Kidney (tissue), 14 donors: Measurements from ENCODE around the gene NAP1L1. TPM values are rescaled to one million over a fixed set of nuclear protein-coding genes. Genes with fewer than 3 reads are reported as not detected.

ENCODE experiments used
- DNase-seq, 5 donors: peaks; one replicate each; pipeline ENCODE4 v3.0.0-alpha.2; 2013 to 2020
- FAIRE-seq: peaks from 2 replicates; lab custom pipeline; 2012; peaks lifted over from hg19 to GRCh38; lab: Jason Lieb, UNC
- H3K27ac ChIP-seq, 2 donors: one replicate each; pipeline ENCODE4 v1.7.0; 2013; ENCODE audit warnings: low read depth in 2 of 2, low read length in 2 of 2, inconsistent platforms in 1 of 2
- H3K27me3 ChIP-seq: one replicate; pipeline ENCODE4 v1.7.1; 2013; ENCODE audit warnings: low read length, inconsistent platforms; ENCODE audit not compliant: control insufficient read depth, insufficient read depth
- H3K36me3 ChIP-seq, 3 donors: one replicate each; pipeline versions ENCODE4 v1.7.0 to v1.7.1; 2013; ENCODE audit warnings: low read length in 3 of 3, control low read depth in 1 of 3, inconsistent platforms in 1 of 3; ENCODE audit not compliant: insufficient read depth in 3 of 3, control insufficient read depth in 2 of 3
- H3K4me1 ChIP-seq, 3 donors: one replicate each; pipeline versions ENCODE4 v1.7.0 to v1.7.1; 2013; ENCODE audit warnings: low read length in 3 of 3, inconsistent platforms in 1 of 3, low read depth in 1 of 3; ENCODE audit not compliant: control insufficient read depth in 2 of 3, insufficient read depth in 2 of 3
- H3K4me3 ChIP-seq, 3 donors: one replicate each; pipeline versions ENCODE4 v1.7.0 to v1.8.1; 2013; ENCODE audit warnings: low read length in 3 of 3, control low read depth in 1 of 3, inconsistent platforms in 1 of 3
- H3K9ac ChIP-seq, 3 donors: one replicate each; pipeline versions ENCODE4 v1.7.0 to v1.7.1; 2013; ENCODE audit warnings: low read length in 3 of 3, control low read depth in 1 of 3, inconsistent platforms in 1 of 3
- H3K9me3 ChIP-seq, 3 donors: one replicate each; pipeline versions ENCODE4 v1.7.0 to v1.7.1; 2013; ENCODE audit warnings: low read length in 3 of 3, control low read depth in 1 of 3, inconsistent platforms in 1 of 3; ENCODE audit not compliant: control insufficient read depth in 2 of 3, insufficient read depth in 1 of 3
- intact Hi-C: fragments of 100-400 bp; cut with DNase I; formaldehyde crosslinking; loops from one replicate; pipeline ENCODE4 v1.11.1; 2022
- polyA plus RNA-seq: library from polyadenylated mRNA; stranded (reverse); fragments of 350-450 nt; fragmentation: Illumina TruSeq; extraction: RNeasy Lipid Tissue Mini Kit (QIAGEN cat#74804); gene quantifications from one replicate; pipeline ENCODE4 v1.2.3, GENCODE V29; 2014; ENCODE audit warnings: low read depth, low replicate concordance; ENCODE audit not compliant: insufficient read depth
- total RNA-seq: library from RNA; stranded (reverse); fragmentation: NEBNext Ultra II Directional; extraction: Animal tissue kit (Norgen Biotek cat#: 25700); gene quantifications from one replicate; pipeline ENCODE4 v1.2.1, GENCODE V29; 2021
- TF ChIP-seq, protein P1 (sequence below): IDR thresholded peaks from 3 replicates; pipeline ENCODE4 v1.5.1; 2012; ENCODE audit warnings: mild to moderate bottlenecking, moderate library complexity, borderline replicate concordance; ENCODE audit not compliant: insufficient read depth; ENCODE audit errors: extremely low read depth
- donor health status: control.
- donor health status: control.
- donor health status: control.
- donor health status: control.
- donor health status: control.
- donor health status: DM: yes; HTN: yes; CAD: no.
- donor health status: Normal renal cell carcinoma (clear cell type).

NAP1L1 gene
- total and polyA plus RNA-seq, 2 donors from 2014 or later = 180 to 288 TPM

DNA sequence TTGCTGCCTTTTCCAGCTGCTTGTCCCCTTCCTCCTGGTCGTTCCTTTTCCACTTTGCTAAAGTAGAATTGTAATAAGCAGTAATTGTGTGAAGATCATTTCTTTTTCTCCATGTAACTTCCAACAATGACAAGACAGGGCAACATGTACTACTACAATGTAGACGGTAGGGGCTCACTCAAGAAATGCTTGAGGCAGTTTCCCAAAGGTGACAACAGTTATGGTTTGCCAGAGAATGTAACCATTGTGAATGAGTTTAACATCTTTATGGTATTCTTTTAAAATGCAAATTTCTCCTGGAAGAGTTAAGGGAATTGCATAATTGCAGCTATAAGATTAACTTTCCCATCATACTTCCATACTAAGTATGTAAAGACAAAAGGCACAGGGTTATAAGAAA lies 29.1 kb downstream of the NAP1L1 start:
- Histone ChIP-seq H3K9me3 (no peaks in the 10 kb centered on the region), H3K9ac (no peak overlapping the region), H3K36me3 (peaks cover 5 to 33% (median 15%) of the 10 kb centered on the region in 3 donors), H3K27me3 (no peaks in the 10 kb centered on the region), H3K4me1 (no peaks in the 10 kb centered on the region), H3K4me3 (no peak overlapping the region), H3K27ac (no peak overlapping the region)
- TF ChIP-seq, protein P1, sequence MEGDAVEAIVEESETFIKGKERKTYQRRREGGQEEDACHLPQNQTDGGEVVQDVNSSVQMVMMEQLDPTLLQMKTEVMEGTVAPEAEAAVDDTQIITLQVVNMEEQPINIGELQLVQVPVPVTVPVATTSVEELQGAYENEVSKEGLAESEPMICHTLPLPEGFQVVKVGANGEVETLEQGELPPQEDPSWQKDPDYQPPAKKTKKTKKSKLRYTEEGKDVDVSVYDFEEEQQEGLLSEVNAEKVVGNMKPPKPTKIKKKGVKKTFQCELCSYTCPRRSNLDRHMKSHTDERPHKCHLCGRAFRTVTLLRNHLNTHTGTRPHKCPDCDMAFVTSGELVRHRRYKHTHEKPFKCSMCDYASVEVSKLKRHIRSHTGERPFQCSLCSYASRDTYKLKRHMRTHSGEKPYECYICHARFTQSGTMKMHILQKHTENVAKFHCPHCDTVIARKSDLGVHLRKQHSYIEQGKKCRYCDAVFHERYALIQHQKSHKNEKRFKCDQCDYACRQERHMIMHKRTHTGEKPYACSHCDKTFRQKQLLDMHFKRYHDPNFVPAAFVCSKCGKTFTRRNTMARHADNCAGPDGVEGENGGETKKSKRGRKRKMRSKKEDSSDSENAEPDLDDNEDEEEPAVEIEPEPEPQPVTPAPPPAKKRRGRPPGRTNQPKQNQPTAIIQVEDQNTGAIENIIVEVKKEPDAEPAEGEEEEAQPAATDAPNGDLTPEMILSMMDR = no peak
- DNase-seq (no peak), FAIRE-seq (no peak)
- intact Hi-C loops = no loop called here

DNA sequence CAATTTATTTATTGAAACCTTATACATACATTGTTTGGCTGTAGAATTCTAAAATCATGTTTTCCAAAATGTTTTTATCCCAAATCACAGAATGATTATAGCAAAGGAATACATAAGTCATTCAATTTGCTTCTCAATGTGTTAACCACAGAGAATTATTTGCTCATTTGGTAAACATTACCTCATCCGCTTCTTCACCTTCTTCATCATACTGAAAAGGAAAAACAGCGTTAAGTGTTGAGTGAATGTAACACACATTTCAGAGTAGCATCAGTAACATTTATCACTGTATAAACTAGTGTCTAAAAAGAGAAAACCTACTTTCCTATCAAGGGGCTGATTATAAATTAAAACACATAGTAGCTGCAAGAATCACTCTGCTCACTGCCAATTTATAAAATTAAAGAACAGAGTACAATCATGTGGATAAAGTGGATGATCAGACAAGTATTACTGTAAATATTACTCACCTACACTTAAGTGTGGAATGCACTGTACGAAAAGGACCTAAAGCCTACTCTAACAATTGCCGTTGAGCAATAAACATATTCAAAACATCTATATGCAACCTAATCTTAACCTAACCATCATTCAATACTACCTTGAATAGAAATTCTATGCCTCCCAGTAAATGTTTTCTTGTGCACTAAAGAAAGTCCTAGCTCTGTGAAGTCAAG lies 34.8 kb downstream of the NAP1L1 start:
- no peaks in the 10 kb centered on the region for H3K9me3 ChIP-seq
- H3K9ac ChIP-seq = no peak overlapping the region
- H3K27me3 ChIP-seq = no peaks in the 10 kb centered on the region
- DNase-seq = no peak
- no peak overlapping the region for H3K4me3 ChIP-seq
- H3K36me3 ChIP-seq = peaks cover 7 to 36% (median 22%) of the 10 kb centered on the region in 3 donors
- TF ChIP-seq, protein P1 = no peak
- FAIRE-seq = no peak
- intact Hi-C loops = no loop called here
- H3K4me1 ChIP-seq = no peaks in the 10 kb centered on the region
- no peak overlapping the region for H3K27ac ChIP-seq

GRCh38 chr12:76047742-76048141 lies 36.7 kb downstream of the NAP1L1 start:
- Histone ChIP-seq H3K27me3 (no peaks in the 10 kb centered on the region), H3K36me3 (peaks cover 4 to 28% (median 16%) of the 10 kb centered on the region in 3 donors), H3K9me3 (no peaks in the 10 kb centered on the region), H3K4me3 (no peak overlapping the region), H3K4me1 (no peaks in the 10 kb centered on the region), H3K27ac (no peak overlapping the region), H3K9ac (no peak overlapping the region)
- intact Hi-C loops = no loop called here
- TF ChIP-seq, protein P1 = no peak
- FAIRE-seq (no peak), DNase-seq (no peak)
